Fibroblast of gingiva (primary cell): ENCODE data around the gene OTULINL.
A peak's percentile ranks its signal among the peaks of the same experiment; 100 is the strongest.

Source experiments
- DNase-seq: peaks from one replicate; pipeline ENCODE4 v3.0.0-alpha.2; 2011; ENCODE audit warnings: low read depth

OTULINL gene

DNA sequence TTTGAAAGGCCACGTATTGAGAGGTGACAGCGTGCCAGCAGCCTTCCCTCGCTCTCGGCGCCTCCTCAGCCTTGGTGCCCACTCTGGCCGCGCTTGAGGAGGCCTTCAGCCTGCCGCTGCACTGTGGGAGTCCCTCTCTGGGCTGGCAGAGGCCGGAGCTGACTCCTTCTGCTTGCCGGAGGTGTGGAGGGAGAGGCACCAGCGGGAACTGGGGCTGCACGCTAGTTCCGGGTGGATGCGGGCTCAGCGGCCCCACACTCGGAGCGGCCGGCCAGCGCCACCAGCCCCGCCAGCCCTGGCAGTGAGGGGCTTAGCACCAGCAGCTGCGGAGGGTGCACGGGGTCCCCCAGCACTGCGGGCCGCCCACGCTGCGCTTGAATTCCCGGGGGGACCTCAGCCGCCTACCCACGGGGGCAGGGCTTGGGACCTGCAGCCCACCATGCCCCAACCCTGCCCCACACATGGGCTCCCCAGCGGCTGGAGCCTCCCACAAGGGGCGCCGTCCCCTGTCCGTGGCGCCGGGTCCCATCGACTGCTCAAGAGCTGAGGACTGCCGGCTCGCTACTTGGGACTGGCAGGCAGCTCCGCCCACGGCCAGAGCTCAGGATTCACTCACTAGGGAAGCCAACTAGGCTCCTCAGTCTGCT lies 4.4 kb upstream of the OTULINL start:
- DNase-seq, result no peak

GRCh38 chr5:14577971-14578370 lies 3.6 kb upstream of the OTULINL start:
- no peak for DNase-seq

- DNase-seq, result no peak
These were observed 2.3 kb upstream of the OTULINL start for GRCh38 chr5:14579246-14579645.

- DNase-seq, result no peak
These were observed 1.7 kb upstream of the OTULINL start for GRCh38 chr5:14579731-14580397.

- DNase-seq, result peak; percentile 85
These were observed 1.1 kb upstream of the OTULINL start for GRCh38 chr5:14580398-14581034.

DNA sequence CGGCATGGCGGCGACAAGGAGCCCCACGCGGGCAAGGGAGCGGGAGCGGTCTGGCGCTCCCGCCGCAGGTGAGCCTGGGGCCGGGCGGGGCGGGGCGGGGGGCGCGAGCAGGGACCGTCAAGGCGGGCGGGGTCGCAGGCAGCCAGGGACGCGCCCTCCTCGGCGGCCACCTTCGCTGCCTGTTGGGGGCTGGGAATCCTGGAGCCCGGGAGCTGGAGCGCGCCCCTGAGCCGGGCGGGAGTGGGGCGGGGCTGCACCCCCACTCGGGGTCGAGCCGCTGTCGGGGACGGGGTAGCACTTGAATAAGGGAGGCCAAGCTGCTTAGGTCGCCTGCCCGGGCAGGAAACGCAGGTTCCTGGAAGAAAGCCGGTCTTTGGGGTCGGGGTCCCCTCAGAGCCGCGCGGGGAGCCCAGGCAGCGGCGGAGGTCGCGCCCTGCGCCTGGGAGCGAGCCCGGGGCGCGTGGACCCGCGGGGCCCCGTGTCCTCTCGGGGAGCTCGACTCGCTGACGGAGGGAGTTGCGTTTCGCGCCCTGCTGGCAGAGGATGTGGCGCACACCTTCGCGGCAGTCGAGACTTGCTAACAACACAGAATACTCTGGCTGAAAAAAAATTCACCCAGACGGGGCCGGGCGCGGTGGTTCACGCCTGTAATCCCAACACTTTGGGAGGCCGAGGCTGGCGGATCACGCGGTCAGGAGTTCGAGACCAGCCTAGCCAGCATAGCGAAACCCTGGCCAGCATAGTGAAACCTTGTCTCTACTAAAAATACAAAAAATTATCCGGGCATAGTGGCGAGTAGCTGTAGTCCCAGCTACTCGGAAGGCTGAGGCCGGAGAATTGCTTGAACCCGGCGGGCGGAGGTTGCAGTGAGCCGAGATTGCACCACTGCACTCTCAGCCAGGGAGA lies 552 bp downstream of the OTULINL start:
- no peak for DNase-seq

- DNase-seq, result no peak
These were observed 1.2 kb downstream of the OTULINL start for GRCh38 chr5:14582797-14583137.

- DNase-seq, result no peak
These were observed 3.3 kb downstream of the OTULINL start for GRCh38 chr5:14584848-14585247.

- no peak for DNase-seq
These were observed 5.6 kb downstream of the OTULINL start for GRCh38 chr5:14587150-14587549.

DNA sequence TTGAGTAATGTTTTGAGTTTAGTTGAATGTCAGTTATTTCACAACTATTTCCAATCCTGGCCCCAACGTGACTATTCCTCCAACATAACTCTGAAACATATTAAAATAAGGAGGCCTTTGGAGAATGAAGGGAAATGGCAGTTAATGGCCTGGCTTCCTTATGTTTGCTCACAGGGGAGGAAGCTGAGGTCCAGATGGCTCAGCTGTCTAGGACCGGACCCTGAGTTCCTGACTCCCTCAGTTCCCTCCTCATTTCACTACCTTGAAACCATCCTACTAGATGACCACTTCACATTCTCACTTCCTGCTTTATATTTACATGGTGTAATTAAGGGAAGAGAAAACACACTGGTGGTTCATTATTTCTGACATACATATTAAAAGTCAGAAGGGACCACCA lies 6.6 kb downstream of the OTULINL start:
- DNase-seq, result no peak

GRCh38 chr5:14588758-14589543 lies 7.4 kb downstream of the OTULINL start:
- no peak for DNase-seq

DNA sequence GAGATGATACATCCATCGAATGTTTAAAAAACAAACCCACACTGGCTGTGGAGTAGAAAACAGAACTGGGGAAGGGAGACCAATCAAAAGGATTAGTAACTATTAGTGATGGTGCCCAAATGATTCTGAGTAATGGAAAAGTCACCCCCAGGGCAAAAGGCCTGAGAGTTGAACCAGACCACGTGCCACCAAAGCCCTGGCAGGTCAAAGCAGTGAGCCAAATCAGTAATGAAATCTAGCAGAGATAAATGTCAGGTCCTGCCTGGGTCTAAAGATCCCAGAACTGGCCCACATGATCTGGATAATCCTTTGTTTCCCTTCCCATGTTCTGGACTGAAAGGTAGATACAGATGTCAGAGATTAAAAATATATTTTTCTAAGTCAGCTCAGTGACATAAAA lies 9.4 kb downstream of the OTULINL start:
- no peak for DNase-seq

DNA sequence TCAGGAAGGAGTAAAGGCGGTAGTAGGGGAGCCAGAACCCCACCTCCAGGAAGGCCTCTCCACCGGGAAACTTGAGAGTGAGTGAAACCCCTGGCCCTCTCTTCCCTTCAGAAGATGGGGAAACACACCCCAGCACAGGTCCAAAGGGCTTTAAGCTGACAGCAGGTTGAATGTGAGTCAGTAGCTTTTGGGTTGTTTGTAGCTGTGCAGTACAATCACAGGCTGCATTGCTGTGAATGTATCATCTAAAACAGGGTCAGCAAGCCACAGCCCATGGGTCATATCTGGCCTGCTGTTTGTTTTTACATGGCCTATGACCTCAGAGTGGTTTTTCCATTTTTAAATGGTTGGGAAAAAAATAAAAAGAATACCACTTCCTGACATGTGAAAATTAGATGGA lies 10.0 kb downstream of the OTULINL start:
- no peak for DNase-seq

DNA sequence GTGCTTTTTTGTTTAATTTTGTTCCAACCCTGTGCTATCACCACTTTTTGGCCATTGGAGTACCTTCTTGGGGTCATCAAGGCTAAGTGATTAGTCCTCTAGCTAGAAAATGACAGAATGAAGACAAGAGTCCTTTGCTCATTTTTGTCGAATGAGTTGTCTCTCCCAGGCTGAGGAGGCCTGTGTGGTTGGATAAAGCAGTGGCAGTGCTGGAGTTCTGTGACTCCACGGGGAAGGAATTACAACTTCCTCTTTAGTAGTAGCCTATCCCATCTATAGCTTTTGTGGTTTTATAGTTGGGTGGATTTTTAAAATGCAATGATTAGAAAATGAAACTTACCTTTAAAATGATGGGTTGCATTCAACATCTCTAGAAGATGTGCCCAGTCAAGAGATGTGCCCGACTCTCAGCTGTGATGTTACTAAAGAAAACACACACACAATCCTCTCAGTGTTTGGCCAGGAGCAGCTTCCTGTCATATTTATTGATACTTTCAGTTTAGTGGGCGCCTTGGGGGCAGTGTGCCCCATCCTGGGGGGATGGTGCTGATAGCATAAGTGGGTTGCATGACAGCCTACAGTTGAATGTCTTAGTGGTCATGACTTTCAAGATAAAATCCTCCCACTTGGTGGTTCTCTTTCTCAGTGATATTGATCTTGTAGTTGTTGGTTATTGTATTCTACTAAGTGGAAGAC lies 11.9 kb downstream of the OTULINL start:
- DNase-seq, result no peak

GRCh38 chr5:14594378-14595074 lies 12.9 kb downstream of the OTULINL start:
- no peak for DNase-seq

- DNase-seq, result no peak
These were observed 13.6 kb downstream of the OTULINL start for GRCh38 chr5:14595189-14595588.

DNA sequence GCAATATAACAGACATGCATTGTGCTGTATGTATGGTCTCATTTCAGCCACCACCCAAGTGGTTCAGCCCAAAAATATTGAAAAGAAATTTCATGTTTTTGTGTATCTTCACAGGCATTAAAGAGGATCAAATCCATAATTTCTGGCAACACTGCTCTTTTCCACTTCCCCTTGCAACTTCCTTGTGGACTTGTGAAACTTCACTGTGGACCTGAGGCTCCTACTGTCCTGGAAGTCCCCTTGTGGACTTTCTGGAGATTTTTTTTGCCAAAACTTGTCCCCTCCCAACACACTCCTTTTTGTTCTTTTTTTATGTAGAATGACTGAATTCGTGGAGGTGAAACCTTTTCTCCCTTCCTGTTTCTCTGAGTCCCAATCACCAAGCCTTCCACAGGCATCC lies 14.3 kb downstream of the OTULINL start:
- DNase-seq, result no peak

- DNase-seq, result no peak
These were observed 15.5 kb downstream of the OTULINL start for GRCh38 chr5:14597080-14597479.

DNA sequence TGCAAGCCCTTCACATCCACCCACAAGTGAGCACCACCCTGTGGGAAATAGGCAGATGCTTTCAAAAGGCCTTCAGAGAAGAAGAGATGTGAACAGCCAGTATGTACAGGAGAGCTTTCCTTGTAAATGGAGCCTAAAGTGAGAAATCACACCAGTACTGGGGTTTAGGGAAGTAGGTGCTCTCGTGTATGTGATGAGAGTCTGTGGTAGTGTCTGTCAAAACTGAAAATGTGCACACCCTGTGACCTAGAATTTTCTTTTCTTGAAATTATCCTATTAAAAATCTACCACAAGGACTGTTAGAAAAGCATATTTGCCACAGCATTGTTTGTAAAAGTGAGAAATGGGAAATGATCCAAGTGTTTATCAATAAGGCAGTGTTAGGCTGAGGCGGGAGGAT lies 16.6 kb downstream of the OTULINL start:
- no peak for DNase-seq

- DNase-seq, result no peak
These were observed 18.0 kb downstream of the OTULINL start for GRCh38 chr5:14599476-14600127.
